Ascending aorta (tissue), 2 donors: ENCODE results near the gene DMRTC2. TPM values are rescaled to one million over a fixed set of nuclear protein-coding genes. Genes with fewer than 3 reads are reported as not detected.
"Not testable (repeated sequence)": the region's sequence is repeated elsewhere in the genome, so short reads cannot be mapped to it uniquely, and the experiment has no call there.

Experiments used
- DNase-seq, 2 donors: peaks; one replicate each; pipeline ENCODE4 v3.0.0-alpha.2; 2019; ENCODE audit warnings: low spot score in 2 of 2
- H3K27ac ChIP-seq, 2 donors: fragments of 200-600 bp; sonication (generic); one replicate each; pipeline ENCODE4 v1.5.1; 2016 to 2017; ENCODE audit warnings: mild to moderate bottlenecking in 1 of 2
- H3K27me3 ChIP-seq: fragments of 200-600 bp; sonication (generic); one replicate; pipeline ENCODE4 v1.5.1; 2017
- H3K36me3 ChIP-seq, 2 donors: fragments of 200-600 bp; sonication (generic); one replicate each; pipeline ENCODE4 v1.5.1; 2016
- H3K4me1 ChIP-seq, 2 donors: fragments of 200-600 bp; sonication (generic); one replicate each; pipeline ENCODE4 v1.5.1; 2016 to 2017; ENCODE audit warnings: mild to moderate bottlenecking in 1 of 2
- H3K4me3 ChIP-seq, 2 donors: fragments of 200-600 bp; sonication (generic); one replicate each; pipeline ENCODE4 v1.5.1; 2016 to 2017; ENCODE audit warnings: mild to moderate bottlenecking in 1 of 2
- H3K9me3 ChIP-seq, 2 donors: fragments of 200-600 bp; sonication (generic); one replicate each; pipeline ENCODE4 v1.5.1; 2016
- CTCF ChIP-seq, 3 experiments: fragments of 200-600 bp in 2 of 3; fragments of 450-650 bp in 1 of 3; sonication (generic) in 2 of 3; IDR thresholded peaks; one replicate each; pipeline ENCODE4 v1.5.1; 2016 to 2019; ENCODE audit warnings: antibody characterized with exemption in 3 of 3, mild to moderate bottlenecking in 1 of 3, moderate library complexity in 1 of 3
- intact Hi-C: fragments of 100-400 bp; cut with DNase I; formaldehyde crosslinking; loops from one replicate; pipeline ENCODE4 v1.15.1; 2023
- total RNA-seq: library from RNA; depleted of rRNA; stranded (reverse); fragments of >200 nt; gene quantifications from one replicate; pipeline ENCODE4 v1.1.0, GENCODE V29; 2016

Gene DMRTC2
- total RNA-seq, 1 donor from 2014 or later, result not detected

- Histone ChIP-seq H3K27me3 (no peaks in the 10 kb centered on the region), H3K36me3 (peaks cover 51% of the 10 kb centered on the region in 2 donors), H3K4me3 (no peak overlapping the region), H3K27ac (no peak overlapping the region), H3K9me3 (no peaks in the 10 kb centered on the region), H3K4me1 (no peaks in the 10 kb centered on the region)
- DNase-seq, result no peak
- intact Hi-C loops, result no loop called here
- no peak for TF ChIP-seq CTCF (IDR thresholded peaks at IDR 0.05)
Observed at GRCh38 chr19:41871573-41872383, 26.9 kb downstream of the DMRTC2 start.

GRCh38 chr19:41872384-41872774, 27.5 kb downstream of the DMRTC2 start:
- DNase-seq, result no peak
- TF ChIP-seq CTCF (IDR thresholded peaks at IDR 0.05), result no peak
- Histone ChIP-seq H3K27ac (no peak overlapping the region), H3K4me1 (no peaks in the 10 kb centered on the region), H3K9me3 (no peaks in the 10 kb centered on the region), H3K27me3 (no peaks in the 10 kb centered on the region), H3K4me3 (no peak overlapping the region), H3K36me3 (peaks cover 45 to 47% of the 10 kb centered on the region in 2 donors)
- intact Hi-C loops, result no loop called here

- Histone ChIP-seq H3K4me3 (no peak overlapping the region), H3K9me3 (no peaks in the 10 kb centered on the region), H3K27ac (no peak overlapping the region), H3K36me3 (peaks cover 39 to 41% of the 10 kb centered on the region in 2 donors), H3K4me1 (no peaks in the 10 kb centered on the region), H3K27me3 (no peaks in the 10 kb centered on the region)
- no peak for DNase-seq
- TF ChIP-seq CTCF (IDR thresholded peaks at IDR 0.05), result peak in 2 of 3 experiments; percentile 29 to 52
- intact Hi-C loops, result no loop called here
Observed at GRCh38 chr19:41872775-41873647, 28.2 kb downstream of the DMRTC2 start.

- H3K27ac ChIP-seq, H3K4me1 ChIP-seq: not testable (repeated sequence)
Observed at GRCh38 chr19:41875973-41876372, 31.1 kb downstream of the DMRTC2 start.

GRCh38 chr19:41876847-41877832, 32.3 kb downstream of the DMRTC2 start, which contains the start of gene CD79A:
Gene CD79A, plus strand, starts transcription at chr19:41877279. Its CDS starts 26 bp downstream, at chr19:41877305.
- Histone ChIP-seq H3K27me3 (no peaks in the 10 kb centered on the region), H3K4me3 (no peak within 1 kb of the TSS), H3K4me1 (no peaks in the 10 kb centered on the region), H3K9me3 (no peaks in the 10 kb centered on the region), H3K27ac (no peak within 1 kb of the TSS), H3K36me3 (peaks cover 0 to 2% of the 10 kb centered on the region in 2 donors)
- intact Hi-C loops, result no loop called here
- TF ChIP-seq CTCF (IDR thresholded peaks at IDR 0.05), result no peak
- DNase-seq, result no peak

More at GRCh38 chr19:41875973-41876372, 31.1 kb downstream of the DMRTC2 start:
- peaks cover 12 to 13% of the 10 kb centered on the region in 2 donors for H3K36me3 ChIP-seq
- intact Hi-C loops, DNase-seq, H3K4me3 ChIP-seq, H3K27me3 ChIP-seq, H3K9me3 ChIP-seq: not testable (repeated sequence)
